ENCODE results near the gene COG5.

COG5 gene

DNA sequence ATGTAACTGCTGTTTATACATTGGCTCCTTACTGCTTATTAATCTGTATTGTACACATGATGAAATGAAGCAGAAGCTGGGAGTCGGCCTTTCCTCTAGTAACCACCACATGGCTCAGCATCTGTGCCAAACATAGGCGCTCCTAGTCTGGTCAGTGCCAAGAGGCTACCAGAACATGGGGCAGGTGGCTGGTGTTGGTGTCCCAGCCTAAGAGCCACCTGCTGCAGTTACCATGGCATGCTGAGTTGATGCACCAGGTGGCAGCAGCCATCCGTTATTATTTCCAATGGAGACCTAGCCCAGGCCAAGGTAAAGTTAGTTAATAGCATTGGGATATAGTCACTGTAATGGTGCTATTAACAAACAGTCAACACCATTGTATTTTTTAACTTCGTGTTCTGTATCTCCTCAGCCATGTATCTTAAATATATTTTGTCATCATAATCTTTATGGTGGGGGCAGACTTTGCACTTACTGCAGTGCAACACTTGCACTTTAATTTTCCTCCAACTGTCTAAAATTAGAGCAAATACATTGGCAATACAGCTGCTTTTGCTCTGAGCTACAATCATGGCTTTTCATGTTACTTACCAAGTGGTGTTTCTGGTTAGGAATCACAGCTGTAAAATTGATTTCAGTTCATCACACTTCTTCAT, 361.8 kb downstream of the COG5 start:
- no peak overlapping the region for H3K4me3 ChIP-seq (ENCODE audit: low read depth, low read length)

DNA sequence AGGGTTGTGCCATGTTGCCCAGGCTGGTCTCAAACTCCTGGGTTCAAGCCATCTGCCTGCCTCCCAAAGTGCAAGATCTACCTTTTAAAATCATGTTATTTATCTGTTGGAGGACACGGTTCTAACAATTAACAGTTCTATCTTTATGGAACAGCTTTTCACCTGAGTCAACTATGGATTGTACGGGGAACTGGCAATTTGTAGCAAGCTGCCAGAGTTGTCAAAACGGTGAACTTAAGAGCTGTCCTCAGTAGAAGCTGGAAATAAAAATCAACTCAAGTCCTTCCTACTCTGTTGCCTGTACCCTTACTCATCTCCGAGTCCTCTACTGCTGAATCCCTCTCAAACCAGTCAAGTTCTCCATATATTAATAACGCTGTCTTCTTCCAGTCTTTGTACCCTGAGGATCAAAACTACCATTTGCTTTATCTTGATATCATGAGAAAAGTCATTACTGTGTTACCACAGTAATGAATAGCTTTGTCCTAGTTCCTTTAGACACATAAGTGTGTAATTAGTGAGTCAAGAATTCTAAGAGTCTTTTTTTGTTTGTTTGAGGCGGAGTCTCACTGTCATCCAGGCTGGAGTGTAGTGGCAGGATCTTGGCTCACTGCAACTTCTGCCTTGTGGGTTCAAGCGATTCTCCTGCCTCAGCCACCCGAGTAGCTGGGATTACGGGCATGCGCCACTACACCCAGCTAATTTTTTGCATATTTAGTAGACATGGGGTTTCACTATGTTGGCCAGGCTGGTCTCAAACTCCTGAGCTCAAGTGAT, 366.7 kb downstream of the COG5 start:
- no peak overlapping the region for H3K4me3 ChIP-seq (ENCODE audit: low read depth, low read length)

DNA sequence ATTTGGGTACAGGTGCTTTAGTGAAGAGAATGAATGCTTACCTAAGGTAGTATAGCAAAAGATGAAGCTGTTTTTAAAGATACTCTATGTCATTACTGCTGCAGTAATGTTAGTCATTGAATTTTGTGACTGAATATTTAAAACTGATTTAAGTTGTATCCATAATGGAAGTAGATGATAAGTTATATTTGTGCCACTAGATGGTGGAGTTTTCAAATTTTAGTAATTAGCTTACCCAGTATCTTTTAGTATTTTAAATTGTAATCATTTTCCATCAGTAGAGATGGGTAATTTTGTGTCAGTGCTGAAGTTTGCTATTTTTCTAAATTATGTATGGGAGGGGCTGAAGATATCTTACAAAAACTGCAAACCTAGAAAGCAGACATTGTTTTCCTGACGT, 369.7 kb downstream of the COG5 start:
- H3K4me3 ChIP-seq (ENCODE audit: low read depth, low read length) = no peak overlapping the region

DNA sequence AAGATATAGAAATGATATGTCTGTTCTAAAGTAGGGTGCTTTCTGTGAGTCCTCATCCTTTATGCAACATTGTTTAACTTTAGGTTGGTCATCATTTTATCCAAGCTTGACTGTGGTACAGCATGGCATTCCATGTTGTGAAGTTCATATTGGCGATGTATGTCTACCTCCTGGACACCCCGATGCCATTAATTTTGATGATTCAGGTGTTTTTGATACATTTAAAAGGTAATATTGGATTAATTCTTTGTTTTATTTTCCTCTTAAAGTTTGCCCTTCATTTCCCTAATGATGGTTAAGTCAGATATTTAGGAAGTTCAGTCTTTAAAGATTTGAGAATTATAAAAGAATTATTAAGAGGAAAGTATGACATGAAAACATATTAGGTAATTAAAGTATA, 373.6 kb downstream of the COG5 start:
- no peak overlapping the region for H3K4me3 ChIP-seq (ENCODE audit: low read depth, low read length)

DNA sequence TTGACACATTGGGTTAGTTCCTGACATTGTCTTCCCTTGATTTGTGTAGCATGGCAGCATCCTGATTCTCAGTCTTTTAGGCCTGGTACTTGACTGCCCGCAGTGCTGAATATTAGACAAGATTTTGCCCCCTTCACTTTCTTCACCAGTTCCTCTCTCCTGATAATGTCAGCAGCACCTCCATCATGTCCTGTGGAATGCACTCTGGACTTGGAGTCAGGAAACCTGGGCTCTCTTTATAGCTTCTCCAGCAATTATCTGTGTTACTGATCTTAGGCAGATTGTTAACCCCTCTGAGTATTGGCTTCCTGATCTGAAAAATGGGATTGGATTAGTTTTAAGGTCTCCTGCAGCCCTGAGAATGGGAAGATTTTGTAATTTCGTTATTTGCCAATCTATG, 375.9 kb downstream of the COG5 start:
- no peak overlapping the region for H3K4me3 ChIP-seq (ENCODE audit: low read depth, low read length)

DNA sequence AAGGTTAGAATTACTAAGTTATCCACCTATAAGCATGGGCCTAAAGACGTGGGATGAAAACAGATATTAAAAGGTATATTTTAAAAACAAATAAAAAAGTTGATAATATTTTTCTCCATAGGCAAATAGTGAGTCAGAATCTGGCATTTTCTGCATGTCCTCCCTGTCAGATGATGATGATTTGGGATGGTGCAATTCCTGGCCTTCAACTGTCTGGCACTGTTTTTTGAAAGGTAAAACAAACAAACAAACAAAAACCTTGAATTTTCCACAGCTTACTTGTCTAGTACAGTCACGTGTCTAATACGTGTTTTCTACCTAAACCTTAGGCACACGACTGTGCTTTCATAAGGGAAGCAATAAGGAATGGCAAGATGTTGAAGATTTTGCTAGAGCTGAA, 377.5 kb downstream of the COG5 start:
- no peak overlapping the region for H3K4me3 ChIP-seq (ENCODE audit: low read depth, low read length)

DNA sequence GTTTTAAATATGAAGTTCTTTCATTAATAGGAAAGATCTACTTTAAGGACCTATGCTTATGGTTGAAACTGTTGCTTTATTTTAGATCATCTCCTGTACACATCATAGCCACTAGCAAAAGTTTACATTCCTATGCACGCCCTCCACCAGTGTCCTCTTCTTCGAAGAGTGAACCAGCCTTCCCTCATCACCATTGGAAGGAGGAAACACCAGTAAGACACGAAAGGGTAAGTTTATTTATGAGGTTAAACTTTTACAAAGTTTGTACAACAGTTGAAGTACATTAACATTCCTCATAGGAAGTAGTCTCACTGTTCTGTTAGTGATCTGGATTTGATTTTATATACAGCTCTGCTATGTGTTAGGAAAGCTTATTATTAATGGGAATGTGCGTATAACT, 378.0 kb downstream of the COG5 start:
- H3K4me3 ChIP-seq (ENCODE audit: low read depth, low read length) = no peak overlapping the region

DNA sequence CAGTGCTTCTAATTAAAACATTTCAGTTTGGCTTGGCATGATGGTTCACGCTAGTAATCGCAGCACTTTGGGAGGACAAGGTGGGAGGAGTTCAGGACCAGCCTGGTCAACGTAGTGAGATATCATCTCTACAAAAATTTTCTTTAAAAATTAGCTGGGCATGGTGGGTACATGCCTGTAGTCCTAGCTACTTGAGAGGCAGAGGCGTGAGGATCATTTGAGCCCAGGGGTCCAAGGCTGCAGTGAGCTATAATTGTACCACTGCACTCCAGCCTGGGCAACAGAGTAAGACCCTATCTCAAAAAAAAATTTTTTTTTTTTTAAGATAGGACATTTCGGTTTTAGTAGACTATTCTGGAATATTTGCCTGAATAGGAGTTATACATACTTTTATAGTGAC, 382.5 kb downstream of the COG5 start:
- H3K4me3 ChIP-seq (ENCODE audit: low read depth, low read length) = no peak overlapping the region

DNA sequence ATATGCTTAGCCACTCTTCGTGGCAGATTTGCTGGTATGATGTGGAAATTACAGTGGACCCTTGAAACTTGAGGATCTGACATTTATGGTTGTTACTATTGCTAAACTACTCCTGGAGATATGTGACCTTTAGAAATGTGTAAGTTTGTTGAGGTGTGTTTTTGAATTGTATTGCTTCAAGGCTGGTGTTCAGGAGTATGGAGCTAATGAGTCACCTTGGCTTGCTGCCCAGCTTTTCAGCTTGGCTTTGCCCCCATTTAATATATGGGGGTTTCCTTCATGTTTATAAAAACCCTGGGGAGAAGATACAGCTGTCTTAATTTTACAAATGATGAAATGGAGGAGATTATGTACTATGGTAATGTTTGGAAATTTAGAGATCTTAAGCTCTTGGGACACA, 383.3 kb downstream of the COG5 start:
- H3K4me3 ChIP-seq (ENCODE audit: low read depth, low read length) = no peak overlapping the region

DNA sequence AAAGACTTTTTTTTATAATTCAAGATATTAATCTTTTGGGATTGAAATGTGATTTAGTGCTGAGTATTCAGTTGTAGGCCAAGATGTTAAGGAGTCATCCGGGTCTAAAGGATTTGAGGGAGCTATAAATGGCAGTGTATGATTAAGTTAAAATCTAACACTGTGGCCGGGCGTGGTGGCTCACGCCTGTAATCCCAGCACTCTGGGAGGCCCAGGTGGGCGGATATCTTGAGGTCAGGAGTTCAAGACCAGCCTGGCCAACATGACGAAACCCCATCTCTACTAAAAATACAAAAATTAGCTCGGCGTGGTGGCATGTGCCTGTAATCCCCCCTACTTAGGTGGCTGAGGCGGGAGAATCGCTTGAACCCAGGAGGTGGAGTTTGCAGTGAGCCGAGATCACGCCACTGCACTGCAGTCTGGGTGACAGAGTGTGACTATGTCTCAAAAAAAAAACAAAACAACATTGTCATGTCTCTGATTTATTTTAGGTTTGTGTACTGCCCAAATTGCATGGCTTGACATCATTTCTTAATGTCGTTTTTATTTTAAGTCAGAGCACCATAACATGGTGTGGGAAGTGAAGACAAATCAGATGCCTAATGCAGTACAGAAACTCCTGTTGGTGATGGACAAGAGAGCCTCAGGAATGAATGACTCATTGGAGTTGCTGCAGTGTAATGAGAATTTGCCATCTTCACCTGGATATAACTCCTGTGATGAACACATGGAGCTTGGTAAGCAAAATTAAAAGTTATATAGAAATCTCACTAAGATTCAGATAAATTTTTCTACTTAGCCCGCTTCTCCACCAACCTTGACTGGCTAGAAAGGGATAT, 384.2 kb downstream of the COG5 start:
- H3K4me3 ChIP-seq (ENCODE audit: low read depth, low read length) = no peak overlapping the region

DNA sequence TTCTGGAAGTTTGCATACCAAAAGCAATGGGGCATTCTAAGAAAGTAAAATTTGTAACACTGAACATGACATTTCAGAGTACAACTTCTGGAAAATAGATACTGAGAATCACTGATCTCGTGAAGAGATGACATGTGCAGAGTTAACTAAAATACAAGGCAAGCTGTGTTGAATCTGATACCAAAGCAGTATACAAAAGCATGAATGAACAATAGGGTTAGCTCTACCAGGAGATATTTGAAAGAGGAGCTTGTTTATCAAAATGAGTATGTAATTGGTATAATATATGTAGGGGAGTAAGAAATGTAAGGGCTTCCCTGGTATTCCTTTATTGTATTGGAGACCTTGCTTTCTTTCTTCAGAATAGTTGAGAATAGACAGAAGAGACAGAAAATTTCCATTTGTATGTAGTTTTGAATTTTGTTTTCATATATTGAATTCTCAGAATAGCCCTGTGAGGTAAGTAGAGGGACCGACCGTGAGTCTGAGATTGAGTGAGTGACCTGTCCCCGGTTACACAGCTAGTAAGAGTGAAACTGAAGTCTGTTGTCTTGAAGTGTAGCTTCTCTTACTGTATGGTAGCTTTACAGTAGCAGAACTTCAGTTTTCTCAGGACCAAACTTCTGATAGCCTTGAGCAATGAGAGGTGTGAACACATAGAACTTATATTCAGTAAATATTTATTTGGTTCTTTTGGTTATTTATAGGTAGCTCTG, 389.9 kb downstream of the COG5 start:
- H3K4me3 ChIP-seq (ENCODE audit: low read depth, low read length) = no peak overlapping the region

DNA sequence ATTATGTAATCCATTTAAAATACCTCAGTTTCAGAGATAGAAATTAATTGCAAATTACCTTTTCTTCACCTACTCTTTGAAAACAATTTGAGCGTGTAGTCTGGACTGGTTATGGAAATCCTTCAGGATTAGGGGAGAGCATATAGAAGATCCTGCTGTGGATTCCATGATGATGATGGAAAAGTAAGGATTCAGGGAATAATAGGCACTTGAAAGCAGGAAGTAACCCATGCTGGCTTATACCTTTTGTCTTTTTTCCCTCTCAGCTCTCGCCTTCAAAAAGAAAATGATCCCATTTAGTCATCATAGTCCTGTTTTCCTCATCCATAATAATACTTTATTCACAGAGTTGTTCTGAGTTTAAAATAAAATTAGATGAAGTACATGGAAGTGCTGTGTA, 390.5 kb downstream of the COG5 start:
- H3K4me3 ChIP-seq (ENCODE audit: low read depth, low read length) = no peak overlapping the region

DNA sequence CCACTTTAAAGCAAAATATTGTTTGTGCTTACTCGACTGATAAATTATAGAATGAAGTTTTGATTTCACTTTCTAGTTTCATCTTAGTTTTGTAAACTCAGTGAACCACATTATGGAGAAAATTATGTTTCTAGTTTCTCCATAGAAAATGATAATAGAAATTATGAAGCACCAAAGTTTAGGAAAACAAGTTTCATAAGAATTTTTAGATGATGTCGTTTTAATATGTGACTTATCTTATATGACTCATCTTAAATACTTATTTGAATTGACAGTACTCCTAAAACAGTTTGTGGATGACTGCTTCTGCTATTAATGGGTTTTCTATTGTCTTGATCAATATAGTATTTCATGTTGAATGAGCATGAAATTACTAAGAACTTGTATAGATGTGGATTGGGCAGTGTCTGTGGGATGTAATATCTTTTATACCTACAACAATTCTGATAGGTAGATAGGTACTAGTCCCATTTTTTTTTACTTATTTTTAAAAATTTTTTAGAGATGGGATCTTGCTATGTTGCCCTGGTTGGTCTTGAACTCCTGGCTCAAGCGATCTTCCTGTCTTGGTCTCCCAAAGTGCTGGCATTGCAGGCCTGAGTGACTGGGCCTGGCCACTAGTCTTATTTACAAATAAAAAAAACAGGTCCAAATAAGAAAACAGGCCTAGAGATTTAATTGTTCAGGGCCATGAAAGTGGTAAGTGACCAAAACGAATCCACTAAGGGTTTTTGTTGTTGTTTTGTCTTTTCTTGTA, 391.3 kb downstream of the COG5 start:
- no peak overlapping the region for H3K4me3 ChIP-seq (ENCODE audit: low read depth, low read length)

DNA sequence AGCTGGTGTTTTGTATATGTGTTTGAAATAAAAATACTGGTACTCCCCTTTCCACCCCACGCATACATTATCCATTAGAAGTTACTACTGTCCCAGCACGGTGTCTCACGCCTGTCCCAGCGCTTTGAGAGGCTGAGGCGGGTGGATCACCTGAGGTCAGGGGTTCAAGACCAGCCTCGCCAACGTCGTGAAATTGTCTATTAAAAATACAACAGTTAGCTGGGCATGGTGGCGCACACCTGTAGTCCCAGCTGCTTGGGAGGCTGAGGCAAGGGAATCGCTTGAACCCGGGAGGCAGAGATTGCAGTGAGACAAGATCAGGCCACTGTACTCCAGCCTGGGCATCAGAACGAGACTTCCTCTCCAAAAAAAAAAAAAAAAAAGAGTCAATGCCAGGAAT, 392.2 kb downstream of the COG5 start:
- H3K4me3 ChIP-seq (ENCODE audit: low read depth, low read length) = no peak overlapping the region

DNA sequence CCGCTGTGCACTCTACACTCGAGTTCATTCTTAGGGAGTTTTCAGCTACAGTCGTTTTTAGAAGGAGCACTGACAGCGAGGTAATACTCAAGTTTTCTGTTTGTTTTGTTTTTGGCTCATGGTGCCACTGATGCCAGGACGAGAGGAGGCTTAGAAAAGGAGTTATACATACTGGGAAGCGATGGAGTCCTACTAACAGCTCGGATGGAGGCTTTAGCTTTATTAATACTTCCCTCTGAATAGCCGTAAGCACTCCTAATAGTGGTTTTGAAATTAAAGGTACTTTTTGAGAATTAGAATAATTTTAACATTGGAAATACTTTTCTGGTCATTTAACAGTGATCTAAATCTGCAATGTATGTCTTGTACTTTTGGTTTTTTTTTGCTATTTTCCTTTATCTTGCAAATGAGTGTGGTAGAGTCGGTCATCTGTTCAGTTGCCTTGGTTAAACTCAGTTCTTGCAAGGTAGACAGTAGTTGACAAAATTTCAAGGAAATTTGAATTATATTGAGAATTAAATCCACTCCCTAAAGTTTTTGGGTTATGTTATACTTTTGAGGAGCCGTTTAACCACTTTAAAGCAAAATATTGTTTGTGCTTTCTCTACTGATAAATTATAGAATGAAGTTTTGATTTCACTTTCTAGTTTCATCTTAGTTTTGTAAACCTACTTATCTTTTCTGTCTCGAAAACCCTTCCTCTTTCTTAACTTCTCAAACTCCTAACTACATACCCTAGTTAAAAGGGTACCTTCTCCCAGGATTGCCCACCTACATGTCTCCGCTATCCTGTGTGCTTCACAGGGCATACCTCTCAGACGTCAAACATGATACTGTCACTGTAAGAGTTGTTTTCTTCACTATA, 393.4 kb downstream of the COG5 start:
- peak overlapping the region; percentile 78 for H3K4me3 ChIP-seq (ENCODE audit: low read depth, low read length)

DNA sequence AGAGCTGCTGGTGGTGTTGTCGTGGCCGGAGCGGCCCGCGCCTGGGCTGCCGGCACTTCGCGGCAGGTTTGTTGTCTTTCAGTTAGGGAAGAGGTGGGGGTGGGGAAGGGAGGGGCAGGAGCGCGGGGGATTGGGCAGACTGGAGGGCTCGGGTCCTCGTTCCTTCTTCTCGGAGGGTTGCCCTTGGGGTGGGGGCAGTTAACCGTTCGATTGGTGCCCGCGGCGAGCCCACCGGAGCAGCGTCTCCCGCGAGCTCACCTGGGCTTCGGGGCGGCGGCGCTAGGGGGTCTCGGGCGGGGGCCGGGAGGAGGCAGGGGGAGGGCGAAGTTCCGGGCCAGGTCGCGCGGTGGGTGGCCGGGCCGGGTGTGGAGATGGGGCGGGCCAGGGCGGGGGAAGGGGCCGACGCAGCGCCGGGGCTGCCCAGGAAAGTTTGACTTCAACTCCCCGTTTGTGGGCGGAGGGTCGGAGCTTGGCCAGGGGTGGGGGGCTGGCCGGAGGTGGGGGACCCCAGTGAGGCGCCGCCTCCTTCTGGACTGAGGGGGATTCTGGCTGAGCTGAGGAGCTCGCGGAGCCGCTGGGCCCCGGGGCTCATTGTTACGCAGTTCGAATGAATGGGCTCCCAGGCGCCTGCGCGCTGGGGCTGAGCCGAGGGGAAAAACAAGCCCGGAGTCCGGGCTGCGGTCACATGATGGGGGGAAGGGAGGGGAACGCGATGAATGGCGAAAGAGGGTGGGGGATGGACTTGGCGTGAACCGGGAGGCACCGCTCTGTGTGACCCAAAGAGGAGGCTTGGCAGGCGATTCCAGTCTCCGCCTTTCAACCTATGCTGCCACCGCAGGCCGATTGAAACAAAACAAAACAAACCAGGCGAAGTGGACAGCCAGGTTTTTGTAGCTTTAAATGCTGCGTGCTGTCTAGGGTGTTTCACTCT, 394.3 kb downstream of the COG5 start:
- peak overlapping the region; percentile 78 for H3K4me3 ChIP-seq (ENCODE audit: low read depth, low read length)

DNA sequence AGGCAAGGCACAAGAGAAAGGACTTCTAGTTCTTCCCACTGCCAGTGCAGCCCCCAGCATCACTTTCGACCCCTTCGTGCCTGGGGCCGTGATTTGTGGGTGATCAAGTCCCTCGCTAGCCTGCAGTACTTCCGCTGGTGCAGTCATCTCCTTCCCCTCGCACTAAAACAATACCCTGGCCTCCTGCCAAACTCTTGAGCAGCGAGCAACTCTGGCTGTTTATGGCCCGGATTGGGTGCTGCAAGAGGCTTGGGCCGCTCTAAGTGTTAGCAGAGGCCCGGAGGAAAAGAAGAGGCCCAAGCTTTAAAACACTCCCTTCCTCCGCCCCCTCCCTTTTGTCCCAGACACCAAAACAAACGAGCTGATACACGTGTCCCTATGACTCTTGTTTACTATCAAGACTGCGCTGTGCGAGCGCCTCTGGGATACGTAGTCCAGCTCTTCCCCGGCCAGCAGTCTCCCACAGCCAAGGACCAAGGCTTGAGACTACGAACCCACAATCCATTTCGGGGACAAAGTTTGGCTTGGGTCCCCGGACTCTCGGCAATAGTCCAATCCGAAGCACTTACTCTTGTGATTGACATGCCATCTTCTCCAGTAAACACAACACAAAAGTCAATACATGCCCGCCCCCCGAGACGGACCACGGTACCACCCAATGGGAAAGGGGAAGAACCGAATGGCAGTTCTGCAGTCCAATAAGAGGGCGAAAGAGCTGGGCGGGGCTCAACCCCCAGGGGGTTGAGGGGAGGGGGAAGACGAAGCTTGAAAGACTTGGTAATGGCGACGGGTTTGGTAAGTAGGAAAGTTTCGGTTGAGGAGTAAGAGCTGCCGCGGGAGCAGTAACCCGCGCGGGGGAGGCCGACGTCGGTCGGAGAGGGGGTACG, 395.2 kb downstream of the COG5 start, which contains the start of gene HBP1:
HBP1 (plus strand) TSS at position 771 of the 887 bp plus-strand sequence. CDS start 10,891 bp downstream, outside the sequence.
- H3K4me3 ChIP-seq (ENCODE audit: low read depth, low read length) = peak within 1 kb of the TSS; percentile 78

All from iPS-11a (cell line).